GM21529 (cell line): ENCODE data around the gene HEXA.
"Not testable (repeated sequence)": the region's sequence is repeated elsewhere in the genome, so short reads cannot be mapped to it uniquely, and the experiment has no call there.

ENCODE experiments used
- ATAC-seq: cut with Tn5 transposase; IDR thresholded peaks from one replicate; pipeline ENCODE4 v1.9.1; 2021; ENCODE audit not compliant: unreplicated experiment

HEXA gene

DNA sequence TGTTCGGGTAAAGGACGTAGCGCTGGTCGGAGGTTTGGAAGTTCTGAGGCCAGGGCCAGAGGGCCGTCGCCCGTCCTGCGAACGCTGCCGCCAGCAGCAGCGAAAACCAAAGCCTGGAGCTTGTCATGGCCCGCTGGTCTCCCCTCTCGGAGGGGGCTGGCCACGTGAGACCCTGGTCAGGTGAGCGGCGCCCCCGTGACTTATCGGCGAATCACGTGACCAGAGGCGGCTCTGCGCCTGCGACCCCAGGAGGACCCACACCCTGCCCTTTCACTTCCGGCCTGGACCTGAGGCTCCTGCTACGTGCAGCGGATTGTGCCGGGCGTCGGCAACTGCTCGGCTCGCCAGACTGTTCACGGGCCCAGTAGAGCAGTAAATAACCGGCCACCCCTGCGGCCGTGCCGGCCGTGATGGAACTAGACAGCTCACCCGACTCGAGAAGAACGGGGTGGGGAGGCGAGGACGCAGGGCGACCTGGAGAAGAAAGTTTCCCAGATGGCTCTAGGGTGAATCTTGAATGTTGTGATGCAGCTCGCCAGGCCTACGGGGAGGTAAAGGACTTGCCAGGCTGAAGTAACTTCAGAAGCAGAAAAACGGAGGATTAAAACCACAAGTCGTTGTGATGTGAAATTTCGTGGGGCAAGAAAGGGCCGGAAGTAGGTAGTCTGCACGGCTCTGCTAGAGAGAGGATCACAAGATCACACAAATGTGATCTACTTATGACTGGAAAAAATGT is at the start of gene HEXA:
HEXA (minus strand) TSS at position 169 of the 736 bp plus-strand sequence; CDS start at position 127, 42 bp downstream.
- peak; percentile 82 for ATAC-seq

DNA sequence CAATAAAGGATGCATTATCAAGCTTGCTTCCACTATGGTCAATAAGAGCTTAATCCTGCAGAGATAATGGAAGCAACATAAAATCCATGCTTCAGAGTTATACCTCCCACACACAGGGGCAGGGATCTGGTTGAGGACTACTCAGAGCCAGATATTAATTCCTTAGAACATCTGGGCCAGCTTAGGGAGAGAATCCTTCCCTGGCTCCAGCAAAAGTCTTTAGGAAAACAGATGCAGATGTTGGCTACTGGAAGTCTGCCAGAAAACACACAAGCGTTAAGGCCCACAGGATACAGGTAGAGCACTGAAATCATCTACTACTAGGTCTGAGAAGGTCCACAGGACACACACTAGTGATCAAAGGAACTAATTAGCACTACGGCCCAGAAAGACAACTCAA is 47.4 kb upstream of the HEXA start:
- no peak for ATAC-seq

DNA sequence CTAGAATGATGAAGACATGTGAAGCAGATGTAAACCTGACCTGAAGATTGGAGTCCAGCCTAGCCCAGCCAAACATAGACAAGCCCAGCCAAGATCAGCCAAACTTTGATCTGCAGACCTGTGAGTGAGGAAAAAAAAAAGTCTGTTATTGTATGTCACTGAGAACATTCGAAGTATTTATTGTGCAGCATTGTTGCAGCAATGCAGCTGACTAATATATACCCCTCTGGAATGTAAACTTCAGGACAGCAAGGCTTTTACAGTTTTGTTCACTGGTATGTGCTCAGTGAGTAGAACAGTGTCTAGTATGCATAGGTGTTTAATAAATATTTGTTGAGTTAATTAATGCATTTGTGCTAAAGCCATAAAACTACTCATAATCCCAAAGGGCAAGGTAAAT is 45.7 kb upstream of the HEXA start:
- ATAC-seq: no peak

DNA sequence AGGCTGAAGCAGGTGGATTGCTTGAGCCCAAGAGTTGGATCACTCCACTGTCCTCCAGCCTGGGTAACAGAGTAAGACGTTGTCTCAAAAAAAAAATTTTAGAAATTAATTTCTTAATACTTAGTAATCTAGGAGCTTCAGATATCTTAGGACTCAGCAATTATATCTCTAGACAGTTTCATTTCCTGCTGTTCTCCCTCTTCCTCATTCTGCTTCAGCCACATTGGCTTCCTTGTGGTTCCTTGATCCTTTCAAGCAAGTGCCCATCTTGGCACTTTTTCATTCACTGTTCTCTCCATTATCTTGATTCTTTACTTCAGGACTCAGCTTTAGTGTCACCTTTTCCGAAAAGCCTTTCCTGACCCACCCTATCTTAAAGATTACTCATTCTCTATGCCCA is 44.8 kb upstream of the HEXA start:
- no peak for ATAC-seq

DNA sequence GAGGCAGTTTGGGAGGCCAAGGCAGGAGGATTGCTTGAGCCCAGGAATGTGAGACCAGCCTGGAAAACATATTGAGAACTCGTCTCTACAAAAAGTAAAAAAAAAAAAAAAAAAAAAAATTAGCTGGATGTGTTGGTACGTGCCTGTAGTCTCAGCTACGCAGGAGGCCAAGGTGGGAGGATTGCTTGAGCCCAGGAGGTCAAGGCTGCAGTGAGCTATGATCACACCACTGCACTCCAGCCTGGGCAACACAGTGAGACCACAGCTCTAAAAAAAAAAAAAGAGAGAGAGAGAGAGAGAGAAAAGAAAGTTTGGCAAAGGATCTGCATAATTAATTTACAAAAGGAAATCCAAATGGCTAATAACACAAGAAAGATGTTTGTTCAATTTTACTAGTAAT is 44.0 kb upstream of the HEXA start:
- ATAC-seq: not testable (repeated sequence)

DNA sequence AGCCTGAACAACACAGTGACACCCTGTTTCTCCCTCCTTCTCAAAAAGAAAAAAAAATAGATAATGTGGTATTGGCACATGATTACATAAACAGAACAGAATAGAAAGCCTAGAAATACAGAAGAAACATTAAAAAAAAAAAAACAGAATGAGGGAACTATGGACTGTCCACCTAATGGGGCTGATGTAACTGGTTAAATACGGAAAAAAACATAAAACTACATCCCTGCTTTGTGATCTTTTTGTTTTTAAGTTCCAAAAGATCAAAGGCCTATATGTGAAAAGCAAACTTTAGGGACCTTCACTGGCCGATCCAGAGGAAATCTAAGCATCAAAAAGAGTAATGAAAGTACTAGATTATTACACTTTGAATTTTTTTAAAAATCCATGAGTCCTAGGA is 39.5 kb upstream of the HEXA start:
- ATAC-seq: no peak

DNA sequence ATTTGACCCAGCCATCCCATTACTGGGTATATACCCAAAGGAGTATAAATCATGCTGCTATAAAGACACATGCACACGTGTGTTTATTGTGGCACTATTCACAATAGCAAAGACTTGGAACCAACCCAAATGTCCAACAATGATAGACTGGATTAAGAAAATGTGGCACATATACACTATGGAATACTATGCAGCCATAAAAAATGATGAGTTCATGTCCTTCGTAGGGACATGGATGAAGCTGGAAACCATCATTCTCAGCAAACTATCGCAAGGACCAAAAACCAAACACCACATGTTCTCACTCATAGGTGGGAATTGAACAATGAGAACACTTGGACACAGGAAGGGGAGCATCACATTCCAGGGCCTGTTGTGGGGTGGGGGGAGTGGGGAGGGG is 37.5 kb upstream of the HEXA start:
- not testable (repeated sequence) for ATAC-seq

DNA sequence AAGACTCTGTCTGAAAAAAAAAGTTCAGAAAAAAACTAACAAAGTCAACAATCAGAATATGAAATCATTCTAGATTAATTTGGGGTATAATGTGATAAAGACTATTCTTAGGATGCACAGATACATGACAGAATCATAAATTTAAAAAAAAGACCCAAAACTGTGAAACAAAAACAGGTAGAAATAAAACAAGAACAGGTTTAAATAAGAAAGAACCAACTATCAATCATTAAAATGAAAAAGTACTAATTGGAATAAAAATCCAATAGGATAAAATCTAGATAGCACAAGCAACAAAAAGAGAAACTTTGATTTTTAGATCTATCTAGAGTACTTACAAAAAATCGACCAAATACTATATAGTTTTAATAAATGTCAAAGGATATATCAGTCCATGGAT is 35.7 kb upstream of the HEXA start:
- ATAC-seq: no peak

DNA sequence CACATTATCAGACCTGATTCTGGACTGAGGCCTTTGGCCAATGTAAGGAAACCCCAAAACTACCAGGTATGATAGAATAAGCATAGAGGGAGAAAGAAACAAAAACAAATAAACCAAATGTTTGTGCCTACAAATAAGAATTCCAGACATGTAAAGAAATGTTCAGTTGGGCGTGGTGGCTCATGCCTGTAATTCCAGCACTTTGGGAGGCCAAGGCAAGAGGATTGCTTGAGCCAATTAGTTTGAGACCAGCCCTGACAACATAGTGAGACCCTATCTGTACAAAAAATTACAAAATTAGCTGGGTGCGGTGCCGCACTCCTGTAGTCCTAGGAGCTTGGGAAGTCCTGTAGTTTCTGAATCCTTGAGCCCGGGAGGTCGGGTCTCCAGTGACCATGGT is 35.3 kb upstream of the HEXA start:
- ATAC-seq: no peak

DNA sequence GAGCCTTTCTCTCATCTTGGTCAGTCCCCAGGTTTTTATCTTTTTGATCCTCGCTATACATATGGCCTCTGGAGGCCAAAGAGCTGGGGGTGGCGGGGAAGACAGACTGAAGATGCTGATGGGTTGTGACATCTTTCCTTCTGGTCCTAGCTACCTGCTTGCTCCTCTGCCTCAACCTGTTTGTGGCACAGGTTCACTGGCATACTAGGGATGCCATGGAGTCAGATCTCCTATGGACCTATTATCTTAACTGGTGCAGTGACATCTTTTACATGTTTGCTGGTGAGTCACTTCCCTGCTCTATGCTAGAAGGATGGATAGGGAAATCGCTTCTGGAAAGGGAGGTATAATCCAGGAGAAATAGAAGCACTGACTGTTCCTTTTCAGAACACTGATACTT is 31.1 kb upstream of the HEXA start:
- ATAC-seq: no peak

DNA sequence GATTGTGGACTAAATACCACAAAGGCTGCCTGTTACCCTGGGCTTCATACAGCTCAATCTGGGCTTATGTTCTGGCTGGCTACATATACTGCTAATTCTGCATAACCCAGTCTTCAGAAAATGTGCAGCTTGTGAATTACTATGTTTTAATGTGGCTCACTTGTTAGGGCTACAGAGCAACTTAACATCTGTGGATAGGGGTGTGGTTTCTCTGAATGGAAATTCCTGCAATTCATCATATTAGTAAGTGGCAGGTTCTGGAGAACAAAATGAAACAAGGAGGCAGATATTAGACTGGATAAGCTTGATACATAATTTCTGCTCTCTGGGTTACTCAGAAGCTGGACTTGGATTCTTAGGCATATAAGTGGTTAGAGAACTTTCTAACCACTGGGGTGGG is 29.0 kb upstream of the HEXA start:
- ATAC-seq: no peak

DNA sequence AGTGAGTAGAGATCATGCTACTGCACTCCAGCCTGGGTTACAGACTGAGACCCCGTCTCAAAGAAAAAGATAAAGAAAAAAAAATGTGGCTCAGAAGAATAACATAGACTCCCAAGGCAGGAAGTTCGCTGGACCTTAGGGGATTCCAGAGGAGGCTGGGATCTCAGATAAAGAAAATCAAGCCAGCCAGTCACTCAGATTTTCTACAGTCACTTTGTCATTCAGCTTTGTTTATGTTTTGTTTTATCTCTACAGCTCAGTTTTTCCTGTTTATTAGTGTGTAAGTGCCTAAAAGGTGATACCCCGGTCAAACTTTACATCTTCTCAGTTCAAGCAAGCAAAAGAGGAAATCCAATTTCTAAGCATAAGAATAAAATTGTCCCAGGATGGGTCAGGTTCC is 28.5 kb upstream of the HEXA start:
- no peak for ATAC-seq

DNA sequence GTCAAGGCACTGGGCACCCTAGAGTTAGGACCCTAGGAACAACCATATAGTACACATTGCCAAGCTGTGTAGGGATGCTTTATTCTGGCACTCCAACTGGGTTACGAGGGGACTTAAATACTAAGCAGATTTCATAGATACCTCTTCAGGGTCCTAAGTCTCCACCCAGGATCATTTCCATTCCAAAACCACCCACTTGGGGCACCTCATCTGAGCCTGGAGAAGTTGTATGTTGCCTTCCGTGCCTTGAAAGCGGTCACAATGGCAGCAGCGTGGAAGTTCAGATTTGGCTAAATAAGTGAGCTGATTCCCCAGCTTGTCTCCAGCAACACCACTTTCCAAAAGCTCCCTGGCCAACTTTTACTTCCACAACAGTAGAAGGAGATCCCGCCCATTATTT is 26.9 kb upstream of the HEXA start:
- ATAC-seq: no peak

DNA sequence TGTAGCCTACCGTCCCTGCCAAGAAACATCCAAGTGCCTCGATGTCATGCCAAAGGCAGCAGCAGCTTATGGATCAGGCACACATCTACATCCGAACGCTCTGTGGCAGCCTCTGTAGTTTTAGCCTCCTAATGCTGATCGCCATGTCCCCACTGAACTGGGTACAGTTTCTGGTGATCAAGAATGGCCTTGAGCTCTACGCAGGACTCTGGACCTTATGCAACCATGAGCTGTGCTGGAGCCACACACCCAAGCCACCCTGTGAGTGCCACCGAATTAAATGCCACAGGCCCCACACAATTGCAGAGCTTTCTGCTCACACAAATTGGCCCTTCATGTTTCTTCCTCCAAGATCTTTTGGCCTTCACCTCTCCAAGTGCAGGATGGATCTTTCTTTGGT is 22.8 kb upstream of the HEXA start:
- no peak for ATAC-seq

DNA sequence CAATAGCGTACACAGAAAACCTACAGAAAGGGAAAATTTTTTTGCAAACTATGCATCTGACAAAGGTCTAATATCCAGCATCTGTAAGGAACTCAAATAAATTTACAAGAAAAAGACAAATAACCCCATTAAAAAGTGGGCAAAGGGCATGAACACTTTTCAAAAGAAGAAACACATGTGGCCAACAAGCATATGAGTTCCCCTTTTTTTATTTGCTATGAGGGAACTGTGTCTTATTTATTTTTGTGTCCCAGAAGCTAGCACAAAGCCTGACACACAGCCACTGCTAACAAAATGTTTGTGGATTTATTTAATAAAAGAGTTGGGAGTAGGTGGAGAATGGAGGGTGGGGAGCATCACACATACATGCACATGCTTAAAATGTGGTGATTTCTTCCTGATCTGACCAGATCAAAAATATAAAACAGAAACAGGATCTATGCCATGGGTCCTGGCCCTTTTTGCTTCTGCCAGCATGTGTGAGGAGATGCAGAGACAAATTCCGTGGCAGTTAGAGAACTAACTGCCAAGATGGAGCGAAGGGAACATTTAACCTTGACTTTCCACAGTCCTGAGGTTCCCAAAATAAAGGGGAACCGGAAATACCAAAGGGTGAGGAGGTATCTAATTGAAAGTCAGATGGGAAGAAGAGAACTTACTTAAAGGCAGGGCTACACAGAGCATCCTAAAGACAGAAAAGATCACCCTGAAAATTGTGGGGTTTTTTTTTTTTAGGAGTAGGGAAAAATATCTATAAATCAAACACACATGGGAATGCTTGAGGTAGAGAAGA is 22.2 kb upstream of the HEXA start, which contains the start of gene TMEM202:
TMEM202 (plus strand) TSS at position 510 of the 793 bp plus-strand sequence; CDS start at position 532, 22 bp downstream.
- ATAC-seq: no peak

DNA sequence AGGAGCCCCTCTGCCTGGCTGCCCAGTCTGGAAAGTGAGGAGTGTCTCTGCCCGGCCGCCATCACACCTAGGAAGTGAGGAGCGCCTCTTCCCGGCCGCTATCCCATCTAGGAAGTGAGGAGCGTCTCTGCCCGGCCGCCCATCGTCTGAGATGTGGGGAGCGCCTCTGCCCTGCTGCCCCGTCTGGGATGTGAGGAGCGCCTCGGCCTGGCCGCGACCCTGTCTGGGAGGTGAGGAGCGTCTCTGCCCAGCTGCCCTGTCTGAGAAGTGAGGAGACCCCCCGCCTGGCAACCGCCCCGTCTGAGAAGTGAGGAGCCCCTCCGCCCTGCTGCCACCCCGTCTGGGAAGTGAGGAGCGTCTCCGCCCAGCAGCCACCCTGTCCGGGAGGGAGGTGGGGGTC is 20.5 kb upstream of the HEXA start:
- ATAC-seq: not testable (repeated sequence)

DNA sequence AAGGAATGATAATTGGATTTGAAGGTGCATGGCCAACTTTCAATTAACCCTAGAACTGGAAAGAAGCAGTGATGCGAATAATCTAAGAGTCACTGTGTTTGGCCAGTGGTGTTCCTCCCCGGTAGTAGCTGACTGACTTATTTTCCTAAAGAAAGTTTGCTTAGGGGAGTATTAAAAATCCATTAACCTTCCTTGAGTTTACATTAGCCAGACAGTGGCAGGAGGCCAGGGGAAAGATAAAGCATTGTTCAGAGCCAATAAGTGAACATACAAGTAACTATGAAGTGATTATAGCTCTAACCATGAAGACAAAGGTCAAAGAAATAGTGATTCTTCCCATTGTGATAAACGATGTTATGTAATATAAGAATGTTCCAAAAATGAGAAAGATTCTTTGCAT is 13.4 kb upstream of the HEXA start:
- ATAC-seq: no peak

DNA sequence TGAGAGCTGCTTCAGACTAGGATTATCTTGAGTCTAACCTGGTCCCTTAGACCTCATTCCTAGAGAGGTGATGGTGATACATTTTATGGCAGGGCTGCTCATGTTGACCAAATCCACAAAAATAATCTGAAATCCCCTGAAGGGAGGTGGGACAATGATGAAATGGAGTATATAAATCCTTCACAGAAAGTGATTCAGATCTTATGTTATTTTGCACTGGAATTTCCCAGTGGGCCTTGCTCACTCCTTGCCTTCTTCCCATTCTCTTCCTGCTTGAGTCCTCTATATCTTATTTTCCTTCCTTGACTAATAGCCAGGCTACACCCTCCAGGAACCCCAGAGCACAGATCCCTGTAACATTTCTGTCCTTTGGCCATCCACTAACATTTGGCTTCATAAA is 11.9 kb upstream of the HEXA start:
- ATAC-seq: no peak

DNA sequence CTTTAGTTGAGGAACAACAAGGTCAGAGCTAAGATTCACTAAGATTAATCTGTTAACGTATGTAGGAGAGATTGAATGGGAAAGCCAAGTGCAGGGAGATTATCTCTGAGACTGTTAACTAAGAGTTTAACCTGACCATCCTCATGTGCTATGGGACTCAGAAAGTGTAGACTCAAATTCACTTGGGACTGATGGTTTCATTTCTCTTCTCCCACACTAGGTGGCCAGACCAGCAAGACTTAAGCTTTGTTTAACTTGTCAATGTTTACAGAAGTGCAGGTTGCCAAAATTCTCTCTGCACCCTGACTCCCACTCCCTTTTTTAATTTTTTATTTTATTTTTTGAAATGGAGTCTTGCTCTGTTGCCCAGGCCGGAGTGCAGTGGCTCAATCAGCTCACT is 6.3 kb upstream of the HEXA start:
- no peak for ATAC-seq

DNA sequence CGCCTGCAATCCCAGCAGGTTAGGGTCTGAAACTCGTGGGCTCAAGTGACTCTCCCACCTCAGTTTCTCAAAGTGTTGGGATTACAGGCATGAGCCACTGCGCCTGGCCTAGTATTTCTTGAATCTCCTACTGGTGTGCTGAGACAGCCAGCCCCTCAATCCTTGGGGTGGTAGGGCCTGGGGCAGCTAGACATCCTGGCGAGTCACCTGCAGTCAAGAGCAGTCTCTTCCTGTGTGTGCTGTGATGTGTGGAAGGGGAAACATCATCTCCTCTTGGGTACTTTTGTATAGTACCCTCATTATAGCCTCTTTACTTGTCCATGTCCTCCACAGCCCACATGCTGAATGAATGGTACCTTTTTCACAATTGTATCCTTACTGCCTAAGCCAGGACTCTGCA is 4.9 kb upstream of the HEXA start:
- ATAC-seq: no peak

DNA sequence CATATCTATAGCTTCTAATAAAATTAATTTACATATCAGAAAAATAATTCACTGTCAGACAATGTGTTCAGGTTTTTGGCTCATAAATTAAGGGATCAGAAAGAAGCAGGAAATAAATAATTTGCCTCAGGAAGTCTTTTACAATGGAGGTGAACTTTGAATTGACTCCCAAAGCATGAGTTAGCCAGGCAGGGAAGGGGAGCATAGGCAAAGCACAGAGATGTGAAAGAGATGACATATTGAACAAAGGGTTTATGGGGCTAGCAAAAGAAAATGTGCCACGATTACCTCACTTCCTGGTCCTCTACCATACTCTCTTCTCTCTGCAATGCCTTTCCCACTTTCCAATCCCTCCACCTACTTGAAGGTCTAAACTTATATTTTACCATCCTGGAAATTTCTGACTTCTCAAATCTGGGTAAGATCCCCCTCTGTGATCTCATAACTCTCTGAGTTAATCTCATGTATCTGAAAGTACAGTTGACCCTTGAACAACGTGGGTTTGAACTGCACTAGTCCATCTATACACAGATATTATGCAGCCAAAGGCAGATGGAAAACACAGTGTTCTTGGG is 4.1 kb upstream of the HEXA start:
- no peak for ATAC-seq

DNA sequence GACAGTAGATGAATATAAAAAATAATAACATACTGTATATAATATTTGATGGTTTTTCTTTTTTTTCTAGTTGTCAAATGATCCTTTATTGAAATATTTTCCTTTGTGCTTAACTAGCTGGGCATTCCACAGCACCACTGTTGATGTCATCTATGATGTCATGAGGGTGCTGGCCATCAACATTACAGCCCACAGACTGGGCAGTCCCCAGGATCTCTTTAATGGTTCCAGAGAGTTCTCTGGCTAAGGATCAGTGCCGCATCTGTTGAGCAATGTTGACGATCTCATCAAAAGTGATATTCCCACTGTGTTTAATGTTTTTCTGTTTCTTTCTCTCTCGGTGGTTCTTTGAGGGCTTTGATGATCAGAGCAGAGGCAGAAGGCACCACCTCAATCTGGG is 3.3 kb upstream of the HEXA start:
- ATAC-seq: not testable (repeated sequence)
